EL (cell line): Measurements from ENCODE around the gene BCAS3.
A peak's percentile ranks its signal among the peaks of the same experiment; 100 is the strongest.
"Not testable (repeated sequence)": the region's sequence is repeated elsewhere in the genome, so short reads cannot be mapped to it uniquely, and the experiment has no call there.

Source experiments
- DNase-seq: peaks from one replicate; pipeline ENCODE4 v3.0.0-alpha.2; 2016

Gene BCAS3

DNA sequence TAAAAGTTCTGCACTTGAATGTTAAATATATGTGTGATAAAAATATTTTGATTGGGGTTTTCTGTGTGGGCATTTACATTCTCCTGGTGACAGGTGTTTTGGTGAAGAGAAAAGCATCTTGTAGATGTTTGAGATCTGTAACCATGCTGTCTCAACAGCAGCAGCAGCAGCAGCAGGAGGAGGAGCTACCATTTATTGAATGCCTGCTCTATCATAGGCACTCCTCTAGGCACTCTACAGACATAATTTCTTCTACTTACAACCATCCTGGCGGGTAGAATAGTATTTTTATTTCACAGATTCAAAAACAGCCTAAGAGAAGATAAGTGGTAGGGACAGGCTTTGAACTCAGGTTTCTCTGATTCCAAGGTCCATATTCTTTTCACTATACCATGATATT is 562.3 kb downstream of the BCAS3 start:
- no peak for DNase-seq

GRCh38 chr17:61240851-61241468 is 563.3 kb downstream of the BCAS3 start:
- DNase-seq: no peak

DNA sequence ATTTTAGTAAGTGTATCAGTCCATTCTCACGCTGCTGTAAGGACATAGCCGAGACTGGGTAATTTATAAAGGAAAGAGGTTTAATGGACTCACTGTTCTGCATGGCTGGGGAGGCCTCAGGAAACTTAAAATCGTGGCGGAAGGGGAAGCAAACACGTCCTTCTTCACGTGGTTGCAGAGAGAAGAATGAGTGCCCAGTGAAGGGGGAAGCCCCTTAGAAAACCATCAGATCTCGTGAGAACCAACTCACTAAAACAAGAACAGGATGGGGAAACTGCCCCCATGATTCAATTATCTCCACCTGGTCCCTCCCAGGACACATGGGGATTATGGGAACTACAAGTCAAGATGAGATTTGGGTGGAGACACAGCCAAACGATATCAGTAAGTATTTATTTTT is 567.3 kb downstream of the BCAS3 start:
- not testable (repeated sequence) for DNase-seq

GRCh38 chr17:61245706-61246135 is 568.1 kb downstream of the BCAS3 start:
- DNase-seq: no peak

DNA sequence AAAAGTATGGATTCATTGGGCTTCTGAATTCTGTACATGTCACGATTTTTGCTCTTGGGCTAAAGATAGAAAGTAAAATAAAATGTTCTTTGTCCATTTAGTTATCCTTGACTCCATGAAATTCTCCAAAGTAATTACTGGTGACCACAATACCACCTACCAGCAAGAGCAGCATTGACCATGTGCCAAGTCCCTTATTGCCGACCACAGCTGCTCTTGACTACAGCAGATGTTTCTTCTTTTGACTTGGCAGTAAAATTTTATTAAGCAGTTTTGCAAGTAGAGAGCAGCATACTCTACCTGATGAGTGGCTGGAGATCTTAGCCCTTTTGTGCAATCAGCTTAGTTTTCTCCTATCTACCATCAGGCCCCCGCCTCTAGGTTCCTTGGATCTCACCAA is 569.8 kb downstream of the BCAS3 start:
- peak; percentile 55 for DNase-seq

GRCh38 chr17:61248399-61248798 is 570.7 kb downstream of the BCAS3 start:
- peak; percentile 39 for DNase-seq

DNA sequence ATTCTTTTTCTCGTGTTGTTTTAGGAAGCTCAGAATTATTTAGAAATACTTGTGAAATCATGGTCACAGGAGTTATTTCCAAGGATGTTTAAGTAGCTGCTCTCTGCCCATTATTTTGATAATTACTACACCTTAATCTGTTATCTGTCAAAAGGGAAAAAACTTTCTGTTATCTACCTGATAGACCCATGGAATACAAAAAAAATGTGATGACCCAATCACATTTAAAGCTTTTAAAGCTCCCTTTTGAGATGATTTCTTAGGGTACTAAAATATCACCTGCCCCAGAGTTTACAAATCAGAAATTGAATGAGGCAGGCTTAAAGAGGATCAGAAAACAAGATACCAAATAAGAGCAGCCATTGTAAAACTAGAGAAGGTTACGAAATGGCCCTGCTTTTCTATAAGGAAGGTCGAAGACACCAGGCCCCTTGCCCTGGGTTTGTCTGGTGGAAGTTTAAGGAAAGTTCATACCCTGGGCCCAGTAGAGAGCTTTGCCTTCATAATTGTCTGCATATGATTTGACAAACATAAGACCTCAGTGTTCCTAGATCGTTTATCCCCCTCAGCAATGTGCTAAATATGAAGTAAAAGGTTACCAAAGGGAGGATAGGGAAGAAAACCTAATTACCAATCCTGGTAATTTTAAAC is 572.1 kb downstream of the BCAS3 start:
- DNase-seq: no peak

GRCh38 chr17:61250335-61250890 is 572.8 kb downstream of the BCAS3 start:
- peak; percentile 62 for DNase-seq

GRCh38 chr17:61251939-61252865 is 574.6 kb downstream of the BCAS3 start:
- DNase-seq: peak; percentile 89

GRCh38 chr17:61253362-61253761 is 575.7 kb downstream of the BCAS3 start:
- DNase-seq: no peak

DNA sequence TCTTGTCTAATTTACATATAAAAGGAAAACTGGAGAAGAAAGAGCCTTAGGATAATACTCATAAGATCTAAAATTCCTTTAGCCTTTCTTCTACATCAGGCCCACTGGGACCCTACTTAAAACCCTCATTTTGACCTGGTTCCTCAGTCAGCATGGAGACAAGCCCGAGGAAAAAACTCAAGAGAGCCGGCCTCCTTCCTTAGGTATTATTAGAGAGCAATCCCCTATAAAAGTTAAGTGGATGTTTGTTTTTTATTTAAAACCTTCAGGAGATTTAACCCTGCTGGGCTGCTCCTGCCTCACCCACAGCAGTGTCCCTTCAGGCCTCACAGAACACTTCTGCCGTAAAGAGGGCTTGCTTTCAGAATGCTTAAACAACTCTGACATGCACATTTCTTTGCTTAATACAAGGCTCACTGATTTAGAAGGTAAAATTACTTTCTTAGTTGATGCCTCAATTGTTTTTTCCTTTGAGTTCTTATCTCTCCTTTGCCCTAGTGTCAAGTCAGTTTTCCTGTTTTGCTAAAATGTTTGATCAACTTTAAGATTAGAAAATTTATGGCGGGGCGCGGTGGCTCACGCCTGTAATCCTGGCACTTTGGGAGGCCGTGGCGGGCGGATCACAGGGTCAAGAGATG is 576.4 kb downstream of the BCAS3 start:
- no peak for DNase-seq

GRCh38 chr17:61254904-61255303 is 577.3 kb downstream of the BCAS3 start:
- no peak for DNase-seq

GRCh38 chr17:61255647-61256046 is 578.0 kb downstream of the BCAS3 start:
- no peak for DNase-seq

DNA sequence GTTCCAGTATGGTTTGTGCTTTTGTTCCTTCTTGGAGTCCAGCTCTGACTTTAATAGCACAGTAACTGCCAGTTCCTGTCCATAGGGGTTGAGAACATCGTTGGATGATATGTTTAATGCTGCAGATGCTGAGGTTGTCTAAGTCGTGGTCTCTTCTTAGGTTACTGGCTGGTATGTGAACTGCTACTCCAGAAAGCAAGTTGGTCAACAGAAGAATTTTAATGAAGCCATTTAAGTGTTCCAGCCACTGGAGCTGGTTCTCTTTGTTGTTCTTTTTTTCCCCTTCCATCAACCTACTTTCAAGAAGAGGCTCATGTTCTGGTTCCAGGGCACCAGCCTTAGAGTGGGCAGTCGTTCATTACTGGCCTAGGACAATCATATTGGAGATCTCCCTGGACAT is 581.7 kb downstream of the BCAS3 start:
- DNase-seq: no peak

GRCh38 chr17:61260071-61260797 is 582.6 kb downstream of the BCAS3 start:
- DNase-seq: peak; percentile 13

GRCh38 chr17:61261001-61261637 is 583.5 kb downstream of the BCAS3 start:
- DNase-seq: no peak

DNA sequence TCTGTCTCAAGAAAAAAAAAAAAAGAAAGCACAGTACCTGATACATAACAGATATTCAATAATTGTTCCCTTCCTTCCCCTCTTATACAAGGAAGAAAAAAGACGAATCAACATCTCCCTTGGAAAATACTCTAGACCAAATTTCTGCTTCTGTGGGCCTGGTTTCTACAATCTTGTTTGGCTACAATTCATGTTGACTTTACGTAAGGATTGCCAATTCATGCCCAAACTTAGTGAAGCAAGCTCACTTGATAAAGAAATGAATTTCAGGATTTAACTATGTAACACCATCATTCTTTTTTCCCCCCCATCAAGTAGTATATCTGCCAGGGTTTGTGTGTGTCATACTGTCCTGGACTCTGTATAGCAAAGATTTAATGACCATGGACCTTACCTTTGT is 587.7 kb downstream of the BCAS3 start:
- DNase-seq: no peak

DNA sequence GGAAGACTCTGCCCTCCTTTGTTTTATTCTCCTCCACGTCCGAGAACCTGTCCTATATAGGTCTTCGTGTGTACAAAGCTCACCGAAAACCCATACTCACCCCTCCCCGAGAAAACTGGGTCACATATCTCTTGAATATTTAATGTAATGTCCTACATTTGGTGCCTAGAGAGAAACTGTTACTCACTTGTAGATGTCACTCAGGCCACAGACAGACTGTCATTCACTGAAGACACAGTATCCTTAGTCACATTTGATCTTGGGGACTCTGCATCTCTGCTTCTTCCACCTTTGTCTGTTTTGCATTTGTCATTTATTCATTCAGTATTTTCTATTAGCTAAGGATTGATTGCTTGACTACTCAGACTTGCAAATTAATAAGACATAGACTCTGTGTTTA is 590.2 kb downstream of the BCAS3 start:
- no peak for DNase-seq

DNA sequence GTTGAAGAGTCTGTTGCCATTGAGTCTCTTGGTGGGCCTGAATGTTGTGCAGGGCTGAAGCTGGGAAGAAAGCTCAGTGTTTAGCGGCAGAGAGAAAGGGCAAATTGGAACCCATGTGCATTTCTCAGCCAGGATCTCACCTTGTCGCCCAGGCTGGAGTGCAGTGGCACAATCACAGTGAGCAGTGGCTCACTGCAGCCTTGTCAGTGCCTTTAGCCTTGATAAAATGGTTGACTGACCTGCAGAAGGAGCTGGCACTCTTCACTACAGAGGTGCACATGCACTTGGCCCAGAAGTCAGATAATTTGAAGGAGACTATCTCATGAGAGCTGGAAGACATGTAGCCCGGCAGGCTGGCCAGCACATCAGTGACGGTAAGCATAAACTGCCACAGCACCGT is 597.7 kb downstream of the BCAS3 start:
- no peak for DNase-seq

GRCh38 chr17:61276806-61277205 is 599.2 kb downstream of the BCAS3 start:
- no peak for DNase-seq

- DNase-seq: no peak
Measured at GRCh38 chr17:61279476-61280145, 602.0 kb downstream of the BCAS3 start.
